Gastrocnemius medialis (tissue), 4 donors: ENCODE data around the gene UGP2. TPM values are rescaled to one million over a fixed set of nuclear protein-coding genes. Genes with fewer than 3 reads are reported as not detected.
"Not testable (repeated sequence)": the region's sequence is repeated elsewhere in the genome, so short reads cannot be mapped to it uniquely, and the experiment has no call there.

Experiments used
- ATAC-seq, 2 donors: fragments of 150-250 bp; one replicate each; pipeline ENCODE4 v1.9.1; 2016
- DNase-seq, 2 donors: peaks; one replicate each; pipeline ENCODE4 v3.0.0-alpha.2; 2019
- H3K27ac ChIP-seq, 4 donors: fragments of 200-600 bp; sonication (generic); 1 replicate in 1 of 4; 2 replicates in 3 of 4; pipeline ENCODE4 v1.5.1; 2016 to 2018; ENCODE audit warnings: mild to moderate bottlenecking in 2 of 4, moderate library complexity in 1 of 4
- H3K27me3 ChIP-seq, 3 donors: fragments of 200-600 bp; sonication (generic) in 2 of 3; 1 replicate in 1 of 3; 2 replicates in 2 of 3; pipeline versions ENCODE4 v1.5.1 to v1.6.0; 2016 to 2019; ENCODE audit warnings: mild to moderate bottlenecking in 1 of 3, moderate library complexity in 1 of 3
- H3K36me3 ChIP-seq, 2 donors: fragments of 200-600 bp; sonication (generic) in 1 of 2; one replicate each; pipeline ENCODE4 v1.5.1; 2017 to 2018
- H3K4me1 ChIP-seq, 2 donors: fragments of 200-600 bp; sonication (generic) in 1 of 2; one replicate each; pipeline ENCODE4 v1.5.1; 2016 to 2017; ENCODE audit warnings: mild to moderate bottlenecking in 2 of 2
- H3K4me3 ChIP-seq, 4 donors: fragments of 200-600 bp; sonication (generic) in 3 of 4; 1 replicate in 1 of 4; 2 replicates in 3 of 4; pipeline ENCODE4 v1.5.1; 2016 to 2019; ENCODE audit warnings: mild to moderate bottlenecking in 2 of 4
- H3K9me3 ChIP-seq, 3 donors: fragments of 200-600 bp; sonication (generic) in 2 of 3; 1 replicate in 1 of 3; 2 replicates in 2 of 3; pipeline ENCODE4 v1.5.1; 2016 to 2019
- CTCF ChIP-seq, 5 experiments: fragments of 450-650 bp in 3 of 5; fragments of 200-600 bp in 2 of 5; sonication (generic) in 2 of 5; IDR thresholded peaks in 4 of 5; conservative IDR thresholded peaks in 1 of 5; 1 replicate in 4 of 5; 2 replicates in 1 of 5; pipeline ENCODE4 v1.5.1; 2016 to 2019; ENCODE audit warnings: antibody characterized with exemption in 5 of 5, mild to moderate bottlenecking in 3 of 5, moderate library complexity in 3 of 5
- POLR2A ChIP-seq, 2 donors: fragments of 450-650 bp; IDR thresholded peaks; one replicate each; pipeline ENCODE4 v1.6.1; 2017; ENCODE audit warnings: antibody characterized with exemption in 2 of 2, mild to moderate bottlenecking in 2 of 2, moderate library complexity in 2 of 2
- in situ Hi-C, 4 donors: fragments of 200-750 bp; cut with MboI; loops; one replicate each; pipeline versions ENCODE4 v1.15.0 to v1.8.0; 2017; ENCODE audit warnings: low sequenced_read_pairs in 4 of 4
- intact Hi-C: fragments of 100-400 bp; cut with DNase I; formaldehyde crosslinking; loops from one replicate; pipeline ENCODE4 v1.15.1; 2023; ENCODE audit warnings: low total_unique reads
- total RNA-seq, 4 donors: library from RNA; depleted of rRNA; stranded (reverse); fragments of >200 nt; gene quantifications; one replicate each; pipeline versions ENCODE4 v1.1.0 to v1.2.3, GENCODE V29; 2016

UGP2 gene
- total RNA-seq, 4 donors from 2014 or later, result 398 to 784 (median 580) TPM

- H3K4me1 ChIP-seq, result no peaks in the 10 kb centered on the region
- no peak for DNase-seq
- no peak overlapping the region for H3K27ac ChIP-seq
- intact Hi-C loops (no loop called here), in situ Hi-C loops (no loop called here)
- no peak overlapping the region for H3K4me3 ChIP-seq
- TF ChIP-seq POLR2A (IDR thresholded peaks at IDR 0.05) (no peak), CTCF (IDR thresholded peaks at IDR 0.05 in 4 of 5, conservative IDR thresholded peaks at IDR 0.05 in 1 of 5) (no peak)
- H3K36me3 ChIP-seq, result peaks cover 2 to 23% of the 10 kb centered on the region in 2 donors
- no peak for ATAC-seq
- H3K9me3 ChIP-seq, result no peaks in the 10 kb centered on the region
- no peaks in the 10 kb centered on the region for H3K27me3 ChIP-seq
These were observed 85.1 kb downstream of the UGP2 start for GRCh38 chr2:63926815-63927214.

- H3K4me3 ChIP-seq, H3K9me3 ChIP-seq, H3K4me1 ChIP-seq, H3K27me3 ChIP-seq, ATAC-seq, DNase-seq, in situ Hi-C loops, intact Hi-C loops, H3K27ac ChIP-seq: not testable (repeated sequence)
- peaks cover 0 to 20% of the 10 kb centered on the region in 2 donors for H3K36me3 ChIP-seq
These were observed 90.4 kb downstream of the UGP2 start for GRCh38 chr2:63932104-63932503.

Other genes starting within 250 kb of the UGP2 start
- gene VPS54, start 177.5 kb downstream of the UGP2 start, total RNA-seq, result 10 to 100 TPM in 2 of 4 donors, 1 to 10 TPM in 2; 7.9 to 12.4 (median 9.8) TPM